ENCODE data around the gene COL21A1.

- TF ChIP-seq CTCF (conservative IDR thresholded peaks at IDR 0.05) (no peak), ZFX (IDR thresholded peaks at IDR 0.05) (no peak)
These were observed 9.0 kb downstream of the COL21A1 start for GRCh38 chr6:56238352-56238751.

All from C4-2B (cell line).